ENCODE measurements around the gene GPN1. TPM values are rescaled to one million over a fixed set of nuclear protein-coding genes. Genes with fewer than 3 reads are reported as not detected.

The GPN1 gene
- total and polyA plus RNA-seq, 8 donors: 10.1 to 68.7 (median 29.9) TPM

Small RNA genes lying within 50 kb of the gene (small RNA-seq; reads per million reads assigned to genes)
- gene RF00340: 0 reads per million in 4 donors

Other genes with a start within 250 kb of the GPN1 start
- gene ZNF513, start 248.3 kb upstream of the GPN1 start, total RNA-seq: 10 to 100 TPM; 10.3 to 58.9 (median 19.1) TPM
- 10 to 100 TPM; 12.4 to 23.6 (median 15.4) TPM for gene ZNF513, start 248.3 kb upstream of the GPN1 start, polyA plus RNA-seq
- gene PPM1G, start 219.5 kb upstream of the GPN1 start, total RNA-seq: 10 to 100 TPM; 10.5 to 44.6 (median 42.9) TPM
- gene PPM1G, start 219.5 kb upstream of the GPN1 start, polyA plus RNA-seq: 10 to 100 TPM; 40.0 to 49.8 (median 47.2) TPM
- gene NRBP1, start 200.4 kb upstream of the GPN1 start, total RNA-seq: 10 to 100 TPM; 12.5 to 69.8 (median 48.4) TPM
- gene NRBP1, start 200.4 kb upstream of the GPN1 start, polyA plus RNA-seq: 10 to 100 TPM; 46.7 to 57.3 (median 51.4) TPM
- 100 to 1,000 TPM in 1 of 5 donors, 10 to 100 TPM in 3, not detected in 1; 16.5 to 140 (median 53.6) TPM for gene KRTCAP3, start 186.7 kb upstream of the GPN1 start, total RNA-seq
- gene KRTCAP3, start 186.7 kb upstream of the GPN1 start, polyA plus RNA-seq: 10 to 100 TPM; 31.2 to 65.2 (median 62.2) TPM
- 10 to 100 TPM in 4 of 5 donors, 1 to 10 TPM in 1; 7.4 to 88.1 (median 14.0) TPM for gene IFT172, start 139.3 kb upstream of the GPN1 start, total RNA-seq
- 10 to 100 TPM; 34.7 to 66.4 (median 43.9) TPM for gene IFT172, start 139.3 kb upstream of the GPN1 start, polyA plus RNA-seq
- 10 to 100 TPM in 2 of 5 donors, 1 to 10 TPM in 2, under 1 TPM in 1; 0.89 to 23.3 (median 5.0) TPM for gene FNDC4, start 133.8 kb upstream of the GPN1 start, total RNA-seq
- 10 to 100 TPM in 2 of 3 donors, 1 to 10 TPM in 1; 4.5 to 15.1 (median 10.1) TPM for gene FNDC4, start 133.8 kb upstream of the GPN1 start, polyA plus RNA-seq
- gene GCKR, start 132.2 kb upstream of the GPN1 start, total RNA-seq: 10 to 100 TPM in 4 of 5 donors, not detected in 1; 13.4 to 45.5 (median 33.3) TPM
- gene GCKR, start 132.2 kb upstream of the GPN1 start, polyA plus RNA-seq: 10 to 100 TPM in 1 of 3 donors, 1 to 10 TPM in 2; 1.2 to 13.3 (median 2.1) TPM
- gene ZNF512, start 46.0 kb upstream of the GPN1 start, total RNA-seq: 10 to 100 TPM in 3 of 5 donors, 1 to 10 TPM in 2; 6.4 to 35.8 (median 14.2) TPM
- gene ZNF512, start 46.0 kb upstream of the GPN1 start, polyA plus RNA-seq: 10 to 100 TPM in 1 of 3 donors, 1 to 10 TPM in 2; 6.8 to 12.2 (median 9.3) TPM
- 1 to 10 TPM in 4 of 5 donors, under 1 TPM in 1; 0.87 to 3.1 (median 1.8) TPM for gene CCDC121, start within 50 bp of the GPN1 start, total RNA-seq
- 1 to 10 TPM; 1.7 to 2.4 (median 2.1) TPM for gene CCDC121, start within 50 bp of the GPN1 start, polyA plus RNA-seq
- 10 to 100 TPM; 18.2 to 50.9 (median 29.6) TPM for gene SUPT7L, start 34.6 kb downstream of the GPN1 start, total RNA-seq
- 10 to 100 TPM; 10.1 to 22.0 (median 13.2) TPM for gene SUPT7L, start 34.6 kb downstream of the GPN1 start, polyA plus RNA-seq
- 10 to 100 TPM; 25.7 to 58.9 (median 30.6) TPM for gene SLC4A1AP, start 34.8 kb downstream of the GPN1 start, total RNA-seq
- gene SLC4A1AP, start 34.8 kb downstream of the GPN1 start, polyA plus RNA-seq: 10 to 100 TPM; 11.2 to 12.2 (median 11.9) TPM
- 100 to 1,000 TPM in 2 of 5 donors, 10 to 100 TPM in 2, 1 to 10 TPM in 1; 8.2 to 226 (median 25.5) TPM for gene MRPL33, start 142.7 kb downstream of the GPN1 start, total RNA-seq
- gene MRPL33, start 142.7 kb downstream of the GPN1 start, polyA plus RNA-seq: 100 to 1,000 TPM; 149 to 268 (median 193) TPM

All from stomach (tissue), 8 donors.